NCI-H1092 treated with DMSO at 0.1 percent for 48 hours (cell line): Measurements from ENCODE around the gene ZMPSTE24.
"Not testable (repeated sequence)": the region's sequence is repeated elsewhere in the genome, so short reads cannot be mapped to it uniquely, and the experiment has no call there.

Source experiments
- DNase-seq: peaks from one replicate; lab custom pipeline; 2025; lab: John Stamatoyannopoulos, UW

The ZMPSTE24 gene

GRCh38 chr1:40318970-40319621 is 61.1 kb downstream of the ZMPSTE24 start:
- no peak for DNase-seq

DNA sequence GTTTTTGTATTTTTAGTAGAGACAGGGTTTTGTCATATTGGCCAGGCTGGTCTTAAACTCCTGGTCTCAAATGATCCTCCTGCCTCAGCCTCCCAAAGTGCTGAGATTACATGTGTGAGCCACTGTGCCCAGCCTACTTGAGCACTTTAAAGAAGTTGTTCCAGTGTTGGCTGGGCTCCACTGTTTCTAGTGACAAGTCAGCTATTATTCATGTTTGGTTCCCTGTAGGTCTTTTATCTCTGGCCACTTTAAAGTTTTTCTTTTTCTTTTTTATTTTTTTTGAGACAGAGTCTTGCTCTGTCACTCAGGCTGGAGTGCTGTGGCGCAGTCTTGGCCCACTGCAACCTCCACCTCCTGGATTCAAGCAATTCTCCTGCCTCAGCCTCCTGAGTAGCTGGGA is 73.4 kb downstream of the ZMPSTE24 start:
- not testable (repeated sequence) for DNase-seq

GRCh38 chr1:40332695-40333094 is 74.7 kb downstream of the ZMPSTE24 start:
- DNase-seq: no peak

DNA sequence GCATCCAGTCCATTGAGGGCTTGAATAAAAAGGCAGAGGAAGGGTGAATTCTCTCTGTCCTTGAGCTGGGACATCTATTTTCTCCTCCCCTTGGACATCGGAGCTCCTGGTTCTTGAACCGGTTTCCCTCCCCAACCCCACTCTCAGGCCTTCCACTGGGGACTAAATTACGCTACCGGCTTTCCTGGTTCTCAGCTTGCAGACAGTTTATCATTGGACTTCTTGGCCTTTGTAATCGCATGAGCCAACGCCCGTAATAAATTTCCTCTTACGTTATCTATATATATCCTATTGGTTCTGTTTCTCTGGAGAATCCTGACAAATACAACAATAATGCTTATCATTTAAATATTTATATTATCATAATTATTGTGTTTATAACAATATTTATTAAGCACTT is 79.4 kb downstream of the ZMPSTE24 start:
- DNase-seq: no peak

DNA sequence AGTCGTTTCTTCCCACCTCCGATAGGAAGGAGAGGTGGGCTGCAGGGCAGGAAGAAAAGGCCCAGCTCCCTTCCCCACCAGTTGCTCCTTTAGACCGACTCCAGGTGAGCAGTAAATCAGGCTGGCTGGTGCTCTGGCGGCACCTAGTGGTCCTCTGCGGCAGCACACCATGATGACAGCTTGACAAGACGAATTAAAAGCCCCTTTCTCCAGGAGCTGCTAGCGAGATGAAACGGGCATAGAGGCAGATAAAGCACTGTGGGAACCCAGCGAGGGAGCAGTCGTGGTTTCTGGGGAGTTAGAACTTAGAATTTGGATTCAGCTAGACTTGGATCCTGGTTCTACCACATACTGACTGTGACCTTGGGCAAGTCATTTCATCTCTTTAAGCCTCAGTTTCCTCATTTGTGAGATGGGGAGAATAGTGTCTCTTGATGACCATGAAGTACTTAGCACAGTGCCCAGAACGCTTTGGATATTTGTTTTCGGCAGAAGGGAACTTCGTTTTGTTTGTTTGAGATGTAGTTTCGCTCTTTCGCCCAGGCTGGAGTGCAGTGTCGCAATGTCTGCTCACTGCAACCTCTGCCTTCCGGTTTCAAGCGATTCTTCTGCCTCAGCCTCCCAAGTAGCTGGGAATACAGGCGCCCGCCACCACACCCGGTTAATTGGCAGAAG is 80.8 kb downstream of the ZMPSTE24 start:
- DNase-seq: peak; percentile 97

GRCh38 chr1:40339420-40340323 is 81.6 kb downstream of the ZMPSTE24 start:
- DNase-seq: peak; percentile 60

DNA sequence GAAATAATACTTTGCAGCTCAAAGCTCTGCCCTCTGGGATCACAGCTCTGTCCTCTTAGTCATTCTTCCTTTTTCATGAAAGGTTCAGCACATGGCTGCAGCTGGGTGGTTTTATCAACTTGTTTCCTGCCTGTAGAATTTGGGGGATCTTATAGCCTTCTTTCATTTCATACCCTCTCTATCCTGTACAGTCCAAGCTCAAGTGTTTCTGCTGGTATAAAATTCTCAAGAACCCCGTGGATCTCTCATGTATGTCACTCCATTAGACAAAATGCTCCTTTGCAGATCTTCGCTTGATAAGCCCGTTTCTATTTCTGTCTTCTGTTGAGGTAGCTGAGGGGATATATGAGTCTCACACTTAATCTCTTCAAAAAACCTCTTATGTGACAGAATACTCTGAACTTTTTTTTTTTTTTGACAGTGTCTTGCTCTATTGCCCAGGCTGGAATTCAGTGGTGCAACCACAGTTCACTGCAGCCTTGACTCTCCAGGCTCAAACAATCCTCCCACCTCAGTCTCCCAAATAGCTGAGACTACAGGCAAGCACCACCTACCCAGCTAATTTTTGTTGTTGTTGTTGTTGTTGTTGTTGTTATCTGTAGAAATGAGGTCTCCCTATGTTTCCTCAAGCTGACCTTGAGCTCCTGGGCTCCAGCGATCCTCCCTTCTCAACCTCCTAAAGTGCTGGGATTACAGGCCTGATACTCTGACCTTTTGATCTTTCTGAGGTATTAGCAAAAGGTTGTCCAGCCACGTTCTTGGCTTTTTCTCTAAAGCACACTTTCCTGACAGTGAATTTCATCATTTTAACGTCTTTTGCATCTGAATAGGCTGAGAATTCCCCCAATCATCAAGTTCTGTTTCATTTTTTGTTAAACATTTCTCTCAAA is 83.7 kb downstream of the ZMPSTE24 start:
- DNase-seq: no peak

- DNase-seq: not testable (repeated sequence)
Observed at GRCh38 chr1:40342381-40342717, 84.3 kb downstream of the ZMPSTE24 start.
